Measurements from ENCODE around the gene PLEKHO1.

DNA sequence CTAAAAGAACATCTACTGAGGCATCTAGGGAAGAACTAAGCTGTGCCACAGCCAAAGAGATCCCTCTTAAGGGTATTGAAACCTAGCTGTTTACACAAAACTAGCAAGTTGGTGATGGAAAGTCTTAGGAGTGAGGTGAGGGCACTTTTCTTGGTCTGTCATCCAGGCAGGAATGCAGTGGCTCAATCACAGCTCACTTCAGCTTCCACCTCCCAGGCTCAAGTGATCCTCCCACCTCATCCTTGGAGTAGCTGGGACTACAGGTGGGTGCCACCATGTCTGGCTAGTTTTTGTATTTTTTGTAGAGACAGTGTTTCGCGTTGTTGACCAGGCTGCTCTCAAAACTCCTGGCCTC, 2.4 kb downstream of the PLEKHO1 start:
- TF ChIP-seq POLR2A (IDR thresholded peaks at IDR 0.05): no peak
- TF ChIP-seq, protein P1, sequence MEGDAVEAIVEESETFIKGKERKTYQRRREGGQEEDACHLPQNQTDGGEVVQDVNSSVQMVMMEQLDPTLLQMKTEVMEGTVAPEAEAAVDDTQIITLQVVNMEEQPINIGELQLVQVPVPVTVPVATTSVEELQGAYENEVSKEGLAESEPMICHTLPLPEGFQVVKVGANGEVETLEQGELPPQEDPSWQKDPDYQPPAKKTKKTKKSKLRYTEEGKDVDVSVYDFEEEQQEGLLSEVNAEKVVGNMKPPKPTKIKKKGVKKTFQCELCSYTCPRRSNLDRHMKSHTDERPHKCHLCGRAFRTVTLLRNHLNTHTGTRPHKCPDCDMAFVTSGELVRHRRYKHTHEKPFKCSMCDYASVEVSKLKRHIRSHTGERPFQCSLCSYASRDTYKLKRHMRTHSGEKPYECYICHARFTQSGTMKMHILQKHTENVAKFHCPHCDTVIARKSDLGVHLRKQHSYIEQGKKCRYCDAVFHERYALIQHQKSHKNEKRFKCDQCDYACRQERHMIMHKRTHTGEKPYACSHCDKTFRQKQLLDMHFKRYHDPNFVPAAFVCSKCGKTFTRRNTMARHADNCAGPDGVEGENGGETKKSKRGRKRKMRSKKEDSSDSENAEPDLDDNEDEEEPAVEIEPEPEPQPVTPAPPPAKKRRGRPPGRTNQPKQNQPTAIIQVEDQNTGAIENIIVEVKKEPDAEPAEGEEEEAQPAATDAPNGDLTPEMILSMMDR (IDR thresholded peaks at IDR 0.05): no peak
- no peak for TF ChIP-seq POLR2AphosphoS5 (IDR thresholded peaks at IDR 0.05; ENCODE audit: insufficient read depth in 1 of 2, low read depth in 1 of 2)
